GM18498 (cell line): ENCODE results near the gene SLC25A53.

ENCODE experiments used
- ATAC-seq: cut with Tn5 transposase; IDR thresholded peaks from one replicate; pipeline ENCODE4 v1.9.1; 2021; ENCODE audit warnings: mild to moderate bottlenecking, moderate library complexity; ENCODE audit not compliant: unreplicated experiment

Gene SLC25A53

GRCh38 chrX:104156630-104157529, at the start of gene SLC25A53:
Gene SLC25A53 (minus strand): TSS chrX:104157009. CDS start chrX:104105257, 51,752 bp downstream.
- peak; percentile 90 for ATAC-seq

DNA sequence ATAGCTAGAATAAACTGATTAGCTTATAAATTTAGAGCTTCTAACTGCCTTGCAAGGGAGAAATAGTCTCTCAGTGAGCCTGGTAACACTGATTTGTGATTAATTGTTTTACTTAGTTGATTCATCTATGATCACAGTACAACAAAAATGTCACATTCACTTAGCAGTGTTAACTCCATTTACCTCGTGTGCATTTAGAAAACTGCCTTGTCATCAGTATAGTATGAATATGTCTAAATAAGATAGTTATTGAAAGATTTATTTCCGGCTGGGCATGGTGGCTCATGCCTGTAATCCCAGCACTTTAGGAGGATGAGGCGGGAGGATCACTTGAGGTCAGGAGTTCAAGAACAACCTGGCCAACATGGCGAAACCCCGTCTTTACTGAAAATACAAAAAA, 48.7 kb upstream of the SLC25A53 start:
- no peak for ATAC-seq

DNA sequence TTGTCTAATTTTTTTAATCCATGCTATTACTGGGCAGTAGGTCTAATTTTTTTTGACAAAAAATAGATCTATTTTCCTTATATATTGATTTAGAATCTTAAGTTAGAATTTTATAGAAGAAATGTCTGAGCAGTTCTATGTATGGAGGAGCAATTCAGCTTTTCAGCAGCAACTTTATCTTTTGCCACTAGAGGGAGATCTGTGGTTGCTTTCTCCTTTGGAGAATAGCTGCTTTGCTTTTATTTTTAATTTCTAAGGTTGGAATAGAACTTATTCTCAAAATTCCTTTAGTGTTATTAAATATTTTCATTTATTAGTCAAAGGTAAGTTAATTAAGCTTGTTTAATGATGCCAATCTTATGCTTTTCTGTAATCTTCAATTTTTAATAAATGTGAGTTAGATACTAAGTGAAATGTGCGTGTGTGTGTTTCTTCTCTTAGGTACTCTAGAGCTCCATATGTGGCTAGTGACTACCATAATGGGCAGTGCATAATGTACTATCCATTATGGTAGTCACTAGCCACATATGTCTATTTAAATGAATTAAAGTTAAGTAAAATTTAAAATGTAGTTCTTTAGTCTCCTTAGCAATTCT, 38.8 kb upstream of the SLC25A53 start:
- ATAC-seq: no peak

DNA sequence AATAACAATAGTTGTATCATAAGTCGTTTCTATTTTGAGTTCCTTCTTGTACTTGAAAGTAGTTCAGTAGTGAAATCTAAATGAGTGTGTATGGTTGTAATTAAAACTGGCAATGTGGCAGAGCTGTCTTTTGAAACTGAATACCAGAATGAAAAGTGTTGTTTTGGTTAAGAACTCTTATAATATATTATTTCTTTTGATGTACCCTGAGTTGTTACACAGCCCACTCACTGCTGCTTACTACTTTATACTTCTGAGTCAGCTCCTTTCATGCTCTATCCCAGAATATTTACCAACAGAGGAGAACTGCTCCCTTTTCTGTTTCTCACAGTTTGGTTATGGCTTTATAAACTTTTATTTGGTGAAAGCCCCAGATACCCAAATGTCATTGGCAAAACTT, 38.2 kb upstream of the SLC25A53 start:
- no peak for ATAC-seq

DNA sequence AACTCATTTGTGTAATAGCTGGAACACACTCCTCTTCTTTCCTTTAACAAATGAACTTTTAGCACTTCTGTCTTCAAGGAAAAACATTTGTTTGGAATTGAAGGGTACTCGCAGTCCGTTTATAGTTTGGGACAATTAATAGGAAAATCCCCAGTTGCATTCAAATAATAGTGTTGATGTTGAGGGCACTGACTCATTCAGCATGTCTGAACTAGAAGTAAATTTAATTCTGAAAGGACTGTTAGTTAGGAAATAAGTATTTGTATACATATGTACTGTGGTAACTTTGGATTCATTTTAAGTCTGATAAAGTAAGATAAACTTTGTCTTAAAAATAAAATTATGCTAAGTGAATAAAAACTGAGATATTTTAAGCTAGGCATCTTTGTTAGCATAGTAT, 36.7 kb upstream of the SLC25A53 start:
- ATAC-seq: no peak

GRCh38 chrX:104189837-104190236, 33.0 kb upstream of the SLC25A53 start:
- no peak for ATAC-seq

GRCh38 chrX:104187931-104188330, 31.1 kb upstream of the SLC25A53 start:
- ATAC-seq: no peak

DNA sequence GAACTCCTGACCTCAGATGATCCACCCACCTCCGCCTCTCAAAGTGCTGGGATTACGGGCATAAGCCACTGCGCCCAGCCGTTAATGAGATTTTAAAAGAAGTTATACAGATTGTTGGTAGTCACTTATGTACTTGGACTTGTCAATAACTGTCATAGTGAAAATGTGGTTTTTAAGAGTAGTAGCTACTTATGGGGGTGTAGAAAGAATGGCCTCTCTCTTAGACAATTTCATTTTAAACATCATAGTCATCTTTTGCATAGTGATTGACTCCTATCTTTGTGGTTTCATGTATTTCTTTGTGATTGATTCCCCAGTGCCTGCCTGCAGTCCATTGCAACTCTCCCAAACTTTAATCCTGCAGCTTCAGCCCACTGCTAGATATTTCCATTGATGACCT, 26.9 kb upstream of the SLC25A53 start:
- no peak for ATAC-seq

GRCh38 chrX:104173841-104174240, 17.0 kb upstream of the SLC25A53 start:
- no peak for ATAC-seq

- ATAC-seq: no peak
Measured at GRCh38 chrX:104172788-104173187, 16.0 kb upstream of the SLC25A53 start.

GRCh38 chrX:104172121-104172520, 15.3 kb upstream of the SLC25A53 start:
- ATAC-seq: no peak

DNA sequence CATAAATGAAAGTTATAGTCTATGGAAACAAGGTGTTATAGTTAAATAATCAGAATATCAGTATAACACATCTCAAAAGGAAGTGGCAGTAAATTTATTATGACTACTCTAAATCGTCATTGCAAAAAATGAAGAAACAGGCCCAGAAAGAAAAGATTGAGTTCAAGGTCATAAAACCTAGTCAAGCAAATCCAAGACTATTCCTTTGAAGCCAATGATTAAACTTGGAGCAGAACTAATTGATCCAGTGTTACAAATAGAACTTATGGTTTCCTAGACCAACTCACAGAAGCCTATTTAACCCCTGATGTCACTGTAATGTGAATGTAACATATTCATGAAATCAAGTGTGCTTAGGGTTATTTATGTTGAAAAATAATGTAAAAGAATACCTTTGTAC, 11.3 kb upstream of the SLC25A53 start:
- no peak for ATAC-seq

GRCh38 chrX:104166735-104167436, 10.1 kb upstream of the SLC25A53 start:
- no peak for ATAC-seq

GRCh38 chrX:104165894-104166734, 9.3 kb upstream of the SLC25A53 start, which contains the start of gene FAM199X:
Gene FAM199X (plus strand): TSS chrX:104166453. CDS start chrX:104166786, 333 bp downstream.
- peak; percentile 97 for ATAC-seq

GRCh38 chrX:104151037-104151436, 5.8 kb downstream of the SLC25A53 start:
- ATAC-seq: no peak

DNA sequence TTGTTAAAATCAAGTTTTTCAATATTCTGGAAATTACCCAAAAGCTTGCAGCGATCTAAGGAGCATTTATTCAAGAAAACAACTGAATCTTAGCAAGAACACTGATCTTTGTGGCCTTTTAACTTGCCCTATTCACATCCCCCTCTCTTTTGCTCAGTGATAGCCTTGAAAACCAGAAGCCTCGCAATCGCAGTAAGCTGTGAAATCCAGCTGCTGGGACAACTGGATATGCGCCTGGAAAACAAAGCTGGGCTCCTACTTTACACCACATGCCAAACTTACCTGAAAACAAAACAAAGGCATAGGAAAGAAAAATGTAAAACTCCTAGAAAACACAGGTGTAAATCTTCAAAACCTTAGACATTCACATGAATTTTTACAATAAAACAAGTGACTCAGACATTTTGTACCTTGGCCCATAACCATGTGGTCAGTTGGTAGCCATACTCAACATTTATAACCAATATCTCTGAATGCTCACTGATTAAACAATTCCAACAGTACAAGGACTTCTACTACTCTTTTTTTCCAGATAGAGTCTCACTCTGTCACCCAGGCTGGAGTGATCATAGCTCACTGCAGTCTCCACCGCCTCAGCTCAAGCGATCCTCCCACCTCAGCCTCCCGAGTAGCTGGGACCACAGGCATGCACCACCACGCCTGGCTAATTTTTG, 15.6 kb downstream of the SLC25A53 start:
- no peak for ATAC-seq

DNA sequence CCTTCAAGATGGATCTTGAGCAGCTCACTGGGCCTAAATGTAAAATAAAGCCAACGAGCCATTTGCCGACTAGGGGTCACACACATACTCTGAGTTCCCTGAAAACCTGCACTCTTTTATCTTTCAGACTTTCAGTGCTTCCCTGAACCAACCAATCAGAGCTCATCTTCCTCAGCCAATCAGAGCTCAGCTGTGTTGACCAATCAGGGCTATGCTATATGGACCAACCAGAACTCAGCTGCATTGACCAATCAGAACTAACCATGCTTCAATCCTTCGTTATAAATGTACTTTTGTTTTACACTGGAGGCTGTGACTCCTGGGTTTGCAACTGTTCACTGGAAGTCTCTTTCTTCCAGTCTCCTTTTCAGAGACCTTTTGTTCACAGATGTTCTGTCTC, 19.3 kb downstream of the SLC25A53 start:
- no peak for ATAC-seq

GRCh38 chrX:104136241-104137019, 20.4 kb downstream of the SLC25A53 start:
- ATAC-seq: peak; percentile 78

- ATAC-seq: no peak
Measured at GRCh38 chrX:104135677-104136076, 21.1 kb downstream of the SLC25A53 start.
